Measurements from ENCODE around the gene RFX1. TPM values are rescaled to one million over a fixed set of nuclear protein-coding genes. Genes with fewer than 3 reads are reported as not detected.
A peak's percentile ranks its signal among the peaks of the same experiment; 100 is the strongest.
"Not testable (repeated sequence)": the region's sequence is repeated elsewhere in the genome, so short reads cannot be mapped to it uniquely, and the experiment has no call there.

RFX1 gene
- total RNA-seq, 1 donor from 2014 or later, result 3.3 TPM

DNA sequence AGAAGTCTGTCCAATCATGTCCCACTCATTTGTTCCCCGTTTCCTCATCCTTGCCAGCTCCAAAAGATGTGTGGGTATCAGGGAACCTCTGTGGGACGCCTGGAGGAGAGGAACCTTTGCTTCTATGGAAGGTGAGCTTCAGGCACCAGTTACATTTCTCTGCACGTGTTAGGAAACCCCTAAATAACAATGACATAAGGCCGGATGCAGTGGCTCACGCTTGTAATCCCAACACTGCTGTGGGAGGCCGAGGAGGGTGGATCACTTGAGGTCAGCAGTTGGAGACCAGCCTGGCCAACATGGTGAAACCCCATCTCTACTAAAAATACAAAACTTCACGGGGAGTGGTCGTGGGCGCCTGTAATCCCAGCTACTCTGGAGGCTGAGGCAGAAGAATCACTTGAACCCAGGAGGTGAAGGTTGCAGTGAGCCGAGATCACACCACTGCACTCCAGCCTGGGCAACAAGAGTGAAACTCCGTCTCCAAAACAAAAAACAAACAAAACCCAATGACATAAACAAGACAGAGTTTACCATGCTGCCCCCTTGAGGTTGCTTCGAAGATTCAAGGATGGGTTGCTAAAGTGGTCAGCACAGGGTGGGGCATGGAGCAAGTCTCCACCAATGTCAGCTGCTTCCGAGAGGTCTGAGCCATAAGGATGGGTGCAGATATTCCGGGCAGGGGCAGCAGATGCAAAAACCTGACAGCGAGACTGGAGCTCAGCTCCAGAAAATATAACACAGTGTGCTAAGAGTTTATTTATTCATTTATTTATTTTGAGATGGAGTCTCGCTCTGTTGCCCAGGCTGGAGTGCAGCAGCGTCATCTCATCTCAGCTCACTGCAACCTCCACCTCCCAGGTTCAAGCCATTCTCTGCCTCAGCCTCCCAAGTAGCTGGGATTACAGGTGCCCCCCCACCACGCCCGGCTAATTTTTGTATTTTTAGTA lies 36.8 kb upstream of the RFX1 start:
- H3K27ac ChIP-seq; H3K36me3 ChIP-seq; H3K4me1 ChIP-seq; H3K27me3 ChIP-seq; intact Hi-C loops (cut with DNase I); H3K4me3 ChIP-seq; DNase-seq (ENCODE audit: low spot score in 2 of 2); H3K9me3 ChIP-seq: not testable (repeated sequence)
- TF ChIP-seq, protein P1, sequence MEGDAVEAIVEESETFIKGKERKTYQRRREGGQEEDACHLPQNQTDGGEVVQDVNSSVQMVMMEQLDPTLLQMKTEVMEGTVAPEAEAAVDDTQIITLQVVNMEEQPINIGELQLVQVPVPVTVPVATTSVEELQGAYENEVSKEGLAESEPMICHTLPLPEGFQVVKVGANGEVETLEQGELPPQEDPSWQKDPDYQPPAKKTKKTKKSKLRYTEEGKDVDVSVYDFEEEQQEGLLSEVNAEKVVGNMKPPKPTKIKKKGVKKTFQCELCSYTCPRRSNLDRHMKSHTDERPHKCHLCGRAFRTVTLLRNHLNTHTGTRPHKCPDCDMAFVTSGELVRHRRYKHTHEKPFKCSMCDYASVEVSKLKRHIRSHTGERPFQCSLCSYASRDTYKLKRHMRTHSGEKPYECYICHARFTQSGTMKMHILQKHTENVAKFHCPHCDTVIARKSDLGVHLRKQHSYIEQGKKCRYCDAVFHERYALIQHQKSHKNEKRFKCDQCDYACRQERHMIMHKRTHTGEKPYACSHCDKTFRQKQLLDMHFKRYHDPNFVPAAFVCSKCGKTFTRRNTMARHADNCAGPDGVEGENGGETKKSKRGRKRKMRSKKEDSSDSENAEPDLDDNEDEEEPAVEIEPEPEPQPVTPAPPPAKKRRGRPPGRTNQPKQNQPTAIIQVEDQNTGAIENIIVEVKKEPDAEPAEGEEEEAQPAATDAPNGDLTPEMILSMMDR (IDR thresholded peaks at IDR 0.05), result peak; percentile 14 to 56 (median 34)

DNA sequence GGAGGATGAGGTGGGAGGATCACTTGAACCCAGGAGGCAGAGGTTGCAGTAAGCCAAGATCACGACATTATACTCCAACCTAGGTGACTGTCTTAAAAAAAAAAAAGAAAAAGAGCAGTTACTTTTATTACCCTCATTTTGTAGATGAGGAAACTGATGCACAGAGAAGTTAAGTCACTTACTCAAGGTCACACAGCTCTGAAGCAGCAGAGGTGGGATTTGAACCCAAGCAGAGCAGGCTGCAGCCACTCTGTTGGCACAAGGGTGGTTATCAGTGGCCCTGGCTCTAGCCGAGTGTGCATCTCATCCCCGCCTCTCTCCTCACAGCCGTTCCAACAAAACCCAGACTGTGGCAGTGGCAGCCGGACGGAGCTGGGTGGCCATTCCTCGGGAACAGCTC lies 33.1 kb upstream of the RFX1 start:
- no peak for DNase-seq (ENCODE audit: low spot score in 2 of 2)
- H3K4me3 ChIP-seq, result no peak overlapping the region
- no peak overlapping the region for H3K27ac ChIP-seq
- TF ChIP-seq, protein P1 (IDR thresholded peaks at IDR 0.05), result no peak
- H3K36me3 ChIP-seq, result no peaks in the 10 kb centered on the region
- H3K27me3 ChIP-seq, result no peaks in the 10 kb centered on the region
- no peaks in the 10 kb centered on the region for H3K4me1 ChIP-seq
- H3K9me3 ChIP-seq, result no peaks in the 10 kb centered on the region
- intact Hi-C loops (cut with DNase I), result no loop called here

DNA sequence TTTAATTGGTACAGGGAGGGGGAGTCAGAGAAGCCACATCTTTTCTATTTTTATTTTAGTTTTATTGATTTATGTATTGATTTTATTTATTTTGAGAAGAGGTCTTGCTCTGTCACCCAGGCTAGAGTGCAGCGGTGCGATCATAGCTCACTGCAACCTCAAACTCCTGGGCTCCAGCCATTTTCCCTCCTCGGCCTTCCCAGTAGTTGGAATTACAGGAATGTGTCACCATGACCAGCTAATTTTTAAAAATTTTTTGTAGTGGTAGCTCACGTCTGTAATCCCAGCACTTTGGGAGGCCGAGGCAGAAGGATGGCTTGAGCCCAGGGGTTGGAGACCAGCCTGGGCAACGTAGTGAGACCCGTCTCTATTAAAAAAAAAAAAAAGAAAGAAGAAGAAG lies 29.6 kb upstream of the RFX1 start:
- Histone ChIP-seq H3K9me3 (no peaks in the 10 kb centered on the region), H3K36me3 (no peaks in the 10 kb centered on the region), H3K27me3 (no peaks in the 10 kb centered on the region), H3K4me3 (no peak overlapping the region), H3K4me1 (peaks cover 0 to 7% of the 10 kb centered on the region in 2 donors), H3K27ac (no peak overlapping the region)
- TF ChIP-seq, protein P1 (IDR thresholded peaks at IDR 0.05), result no peak
- DNase-seq (ENCODE audit: low spot score in 2 of 2), result no peak
- intact Hi-C loops (cut with DNase I), result no loop called here

DNA sequence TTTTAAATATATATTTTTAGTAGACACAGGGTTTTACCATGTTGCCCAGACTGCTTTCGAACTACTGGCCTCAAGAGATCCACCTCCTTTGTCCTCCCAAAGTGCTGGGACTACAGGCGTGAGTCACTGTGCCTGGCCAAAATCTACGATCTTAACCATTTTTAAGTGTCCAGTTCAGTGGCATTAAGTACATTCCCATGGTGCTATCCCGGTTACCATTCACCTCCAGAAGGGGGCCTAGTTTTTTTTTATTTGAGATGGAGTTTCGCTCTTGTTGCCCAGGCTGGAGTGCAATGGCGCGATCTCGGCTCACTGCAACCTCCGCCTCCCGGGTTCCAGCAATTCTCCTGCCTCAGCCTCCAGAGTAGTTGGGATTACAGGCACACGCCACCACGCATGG lies 29.0 kb upstream of the RFX1 start:
- H3K27ac ChIP-seq; H3K27me3 ChIP-seq; H3K36me3 ChIP-seq; DNase-seq (ENCODE audit: low spot score in 2 of 2); H3K9me3 ChIP-seq; H3K4me1 ChIP-seq; intact Hi-C loops (cut with DNase I); H3K4me3 ChIP-seq: not testable (repeated sequence)

DNA sequence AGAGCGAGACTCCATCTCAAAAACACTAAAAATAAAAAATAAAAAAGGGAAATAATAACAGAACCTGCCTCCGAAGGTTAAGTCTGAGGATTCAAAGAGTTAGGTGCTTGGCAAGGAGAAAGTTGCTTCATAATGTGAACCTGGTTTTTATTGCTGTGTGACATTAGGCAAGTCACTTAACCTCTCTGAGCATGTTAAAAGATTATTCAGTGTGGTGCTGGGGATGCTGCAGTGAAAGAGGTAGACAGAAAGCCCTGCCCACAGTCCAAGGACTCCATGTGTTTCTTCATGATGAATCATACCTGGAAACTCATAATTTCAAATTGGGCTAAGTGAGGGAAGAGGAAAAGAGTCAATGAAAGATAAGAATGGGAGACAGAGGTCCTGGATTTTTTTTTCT lies 27.8 kb upstream of the RFX1 start:
- TF ChIP-seq, protein P1 (IDR thresholded peaks at IDR 0.05), result no peak
- H3K27ac ChIP-seq, result no peak overlapping the region
- H3K4me1 ChIP-seq, result peaks cover 0 to 7% of the 10 kb centered on the region in 2 donors
- H3K9me3 ChIP-seq, result no peaks in the 10 kb centered on the region
- no peaks in the 10 kb centered on the region for H3K27me3 ChIP-seq
- intact Hi-C loops (cut with DNase I), result no loop called here
- no peak overlapping the region for H3K4me3 ChIP-seq
- no peaks in the 10 kb centered on the region for H3K36me3 ChIP-seq
- no peak for DNase-seq (ENCODE audit: low spot score in 2 of 2)

DNA sequence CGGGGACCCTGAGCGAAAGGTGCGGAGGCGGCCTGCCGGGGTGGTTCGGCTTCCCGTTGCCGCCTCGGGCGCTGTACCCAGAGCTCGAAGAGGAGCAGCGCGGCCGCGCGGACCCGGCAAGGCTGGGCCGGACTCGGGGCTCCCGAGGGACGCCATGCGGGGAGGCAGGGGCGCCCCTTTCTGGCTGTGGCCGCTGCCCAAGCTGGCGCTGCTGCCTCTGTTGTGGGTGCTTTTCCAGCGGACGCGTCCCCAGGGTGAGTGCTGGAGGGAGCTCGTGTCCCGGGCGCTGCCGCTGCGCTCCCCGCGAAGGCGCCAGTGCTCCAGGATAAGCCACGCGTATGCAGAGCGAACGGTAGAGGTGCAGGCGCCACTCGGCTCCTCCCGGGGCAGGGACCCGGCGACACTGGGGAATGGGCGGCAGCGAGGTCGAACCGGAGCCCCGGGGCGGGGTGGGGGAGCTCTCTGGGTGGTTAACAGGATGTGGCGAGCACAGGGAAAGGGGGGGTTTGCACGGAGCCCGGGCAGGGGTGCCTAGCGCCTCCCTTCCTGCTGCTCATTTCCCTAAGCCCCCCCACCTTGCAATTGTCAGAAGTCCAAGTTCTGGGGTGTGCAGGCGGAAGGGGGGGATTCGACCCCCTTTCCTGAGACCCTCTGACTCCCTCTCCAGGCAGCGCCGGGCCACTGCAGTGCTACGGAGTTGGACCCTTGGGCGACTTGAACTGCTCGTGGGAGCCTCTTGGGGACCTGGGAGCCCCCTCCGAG lies 25.8 kb upstream of the RFX1 start, which contains the start of gene IL27RA:
TSS of gene IL27RA (plus strand) at position 44 of the 762 bp plus-strand sequence. CDS start at position 155, 111 bp downstream.
- peaks cover 0 to 7% of the 10 kb centered on the region in 2 donors for H3K4me1 ChIP-seq
- TF ChIP-seq, protein P1 (IDR thresholded peaks at IDR 0.05), result peak in 2 of 3 experiments; percentile 36 to 51
- no peaks in the 10 kb centered on the region for H3K36me3 ChIP-seq
- peak within 1 kb of the TSS; percentile 50 to 71 for H3K4me3 ChIP-seq
- H3K9me3 ChIP-seq, result no peaks in the 10 kb centered on the region
- DNase-seq (ENCODE audit: low spot score in 2 of 2), result peak in 1 of 2 donors; percentile 72
- no peaks in the 10 kb centered on the region for H3K27me3 ChIP-seq
- H3K27ac ChIP-seq, result peak within 1 kb of the TSS in 1 of 2 donors; percentile 38
- intact Hi-C loops (cut with DNase I), result no loop called here
